GM12878 (cell line): ENCODE results near the gene TSNAX. TPM values are rescaled to one million over a fixed set of nuclear protein-coding genes. Genes with fewer than 3 reads are reported as not detected.

Experiments
- ATAC-seq: fragments of 200-7000 bp; cut with Tn5 transposase; 3 replicates; pipeline ENCODE4 v1.9.1; 2020; ENCODE audit warnings: mild to moderate bottlenecking, moderate library complexity
- BruUV-seq: library from RNA; stranded (reverse); fragments of 400-500 nt; replicated peaks from 2 replicates; lab custom pipeline; 2021; lab: Mats Ljungman, UMichigan
- CTCF ChIA-PET: fragments of 300-600 bp; sonication (Branson Sonifier 250); formaldehyde crosslinking; extraction: SDS; loops from one replicate; lab custom pipeline; 2021; ENCODE audit warnings: inconsistent platforms; lab: Yijun Ruan, JAX
- POLR2A ChIA-PET: fragments of 350-600 bp; formaldehyde crosslinking; extraction: SDS; loops from one replicate; lab custom pipeline; 2021; ENCODE audit warnings: inconsistent platforms; lab: Charles Lee
- RAD21 ChIA-PET: fragments of 300-600 bp; sonication (Branson Sonifier 250); formaldehyde crosslinking; loops from one replicate; lab custom pipeline; 2023; ENCODE audit warnings: antibody characterized with exemption; ENCODE audit not compliant: unreplicated experiment; lab: Charles Lee
- SMC1A ChIA-PET: fragments of 300-600 bp; sonication (Branson Sonifier 250); formaldehyde crosslinking; loops from one replicate; lab custom pipeline; 2023; ENCODE audit not compliant: unreplicated experiment, uncharacterized antibody; lab: Charles Lee
- DNase-seq: peaks from one replicate; pipeline ENCODE4 v3.0.0-alpha.2; 2011; ENCODE audit warnings: low read depth, low spot score
- FAIRE-seq: peaks from 3 replicates; lab custom pipeline; 2011; peaks lifted over from hg19 to GRCh38; lab: Jason Lieb, UNC
- H2AFZ ChIP-seq: 2 replicates; pipeline ENCODE4 v1.6.0; 2011; ENCODE audit warnings: low read depth, low read length, control low read depth; ENCODE audit not compliant: control insufficient read depth
- H3K27ac ChIP-seq: 2 replicates; pipeline ENCODE4 v1.5.1; 2011; ENCODE audit warnings: control low read depth; ENCODE audit not compliant: control insufficient read depth, insufficient read depth
- H3K27me3 ChIP-seq, 2 experiments: replicated peaks in 1 of 2; 2 replicates each; pipeline versions ENCODE4 v1.6.0 to v1.6.1; 2011; ENCODE audit warnings: low read length in 1 of 2; ENCODE audit not compliant: control insufficient read depth in 2 of 2, insufficient read depth in 2 of 2
- H3K36me3 ChIP-seq, 2 experiments: 2 replicates each; pipeline ENCODE4 v1.5.1; 2011; ENCODE audit warnings: low read length in 1 of 2; ENCODE audit not compliant: control insufficient read depth in 2 of 2, insufficient read depth in 2 of 2
- H3K4me1 ChIP-seq: 2 replicates; pipeline ENCODE4 v1.6.1; 2011; ENCODE audit warnings: mild to moderate bottlenecking, low read length, moderate library complexity, mixed read lengths; ENCODE audit not compliant: control insufficient read depth, insufficient read depth
- H3K4me2 ChIP-seq: 2 replicates; pipeline ENCODE4 v1.6.0; 2011; ENCODE audit warnings: control low read depth; ENCODE audit not compliant: control insufficient read depth, insufficient read depth
- H3K4me3 ChIP-seq: fragments of 200-600 bp; sonication (generic); 2 replicates; pipeline ENCODE4 v1.5.1; 2016
- H3K79me2 ChIP-seq: 2 replicates; pipeline ENCODE4 v1.6.0; 2011; ENCODE audit warnings: low read length; ENCODE audit not compliant: control insufficient read depth, insufficient read depth
- H3K9ac ChIP-seq: 2 replicates; pipeline ENCODE4 v1.8.0; 2011; ENCODE audit warnings: low read length, control low read depth, mixed read lengths; ENCODE audit not compliant: control insufficient read depth, insufficient read depth
- H3K9me3 ChIP-seq: replicated peaks from 3 replicates; pipeline ENCODE4 v1.5.1; 2011; ENCODE audit warnings: mild to moderate bottlenecking, low read length; ENCODE audit not compliant: control insufficient read depth, insufficient read depth
- H4K20me1 ChIP-seq: 2 replicates; pipeline ENCODE4 v1.6.0; 2011; ENCODE audit not compliant: control insufficient read depth, insufficient read depth
- BMI1 ChIP-seq: fragments of 450-650 bp; IDR thresholded peaks from 2 replicates; pipeline ENCODE4 v1.6.1; 2016; ENCODE audit warnings: mild to moderate bottlenecking, moderate library complexity, borderline replicate concordance
- CBFB ChIP-seq: IDR thresholded peaks from 2 replicates; pipeline ENCODE4 v1.6.1; 2016; ENCODE audit warnings: antibody characterized with exemption, low read depth
- CREB1 ChIP-seq: IDR thresholded peaks from 2 replicates; pipeline ENCODE4 v1.6.1; 2012; ENCODE audit warnings: low read depth, mild to moderate bottlenecking, inconsistent platforms
- IKZF1 ChIP-seq: fragments of 450-650 bp; conservative IDR thresholded peaks from 2 replicates; pipeline ENCODE4 v1.6.1; 2017; ENCODE audit warnings: antibody characterized with exemption, mild to moderate bottlenecking
- KLF5 ChIP-seq: fragments of 450-650 bp; IDR thresholded peaks from 2 replicates; pipeline ENCODE4 v1.6.1; 2014; ENCODE audit warnings: mild to moderate bottlenecking; ENCODE audit not compliant: partially characterized antibody
- MTA2 ChIP-seq: fragments of 450-650 bp; IDR thresholded peaks from 2 replicates; pipeline ENCODE4 v1.6.1; 2016; ENCODE audit warnings: low read depth, mild to moderate bottlenecking, moderate library complexity
- NFIC ChIP-seq: IDR thresholded peaks from 2 replicates; pipeline ENCODE4 v1.6.1; 2012; ENCODE audit warnings: low read depth, mild to moderate bottlenecking, inconsistent platforms, low read length, moderate library complexity
- RELA ChIP-seq: fragments of 450-650 bp; IDR thresholded peaks from 2 replicates; pipeline ENCODE4 v1.8.0; 2014; ENCODE audit warnings: borderline replicate concordance; ENCODE audit not compliant: partially characterized antibody
- TCF7 ChIP-seq: IDR thresholded peaks from 2 replicates; pipeline ENCODE4 v1.6.1; 2014; ENCODE audit warnings: antibody characterized with exemption, borderline replicate concordance
- YY1 ChIP-seq: IDR thresholded peaks from 2 replicates; pipeline ENCODE4 v1.6.1; 2011; ENCODE audit warnings: low read depth, mild to moderate bottlenecking, low read length
- WGBS: methylation state at CpG from one replicate; pipeline ENCODE4 v1.1.6; 2016; ENCODE audit warnings: low lambda C conversion rate; ENCODE audit not compliant: insufficient replicate concordance, insufficient coverage; ENCODE audit errors: missing lambda C conversion rate; 5-methylcytosine and 5-hydroxymethylcytosine counted together
- in situ Hi-C: fragments of 300-500 bp; cut with MboI; formaldehyde crosslinking; loops from 9 replicates; pipeline ENCODE4 v1.14.3; 2018; ENCODE audit warnings: mixed read lengths
- intact Hi-C: fragments of 100-400 bp; cut with micrococcal nuclease; formaldehyde crosslinking; loops from one replicate; pipeline ENCODE4 v1.14.2; 2022; ENCODE audit not compliant: unreplicated experiment
- polyA plus RNA-seq, 11 experiments: library from polyadenylated mRNA; depleted of rRNA in 4 of 11; unstranded in 6 of 11; stranded (reverse) in 5 of 11; fragments of >200 nt; fragmentation: Nextera tagmentation in 4 of 11; fragmentation: Illumina TruSeq in 1 of 11; extraction: Ambion mirVana in 4 of 11; extraction: Trizol in 1 of 11; gene quantifications; 1 replicate in 1 of 11; 2 replicates in 10 of 11; pipeline versions ENCODE4 v1.2.1 to v1.2.3, GENCODE V29; 2011 to 2016; ENCODE audit warnings: inconsistent platforms in 2 of 11, missing spikeins in 2 of 11, low read depth in 1 of 11
- total RNA-seq, 4 experiments: library from RNA; depleted of rRNA in 3 of 4; stranded (reverse); fragments of >200 nt in 3 of 4; fragmentation: Illumina TruSeq in 1 of 4; extraction: Trizol in 1 of 4; gene quantifications; 2 replicates each; pipeline versions ENCODE4 v1.2.1 to v1.2.3, GENCODE V29; 2013 to 2021
- TF ChIP-seq, protein P1 (sequence below), 3 experiments: IDR thresholded peaks in 2 of 3; conservative IDR thresholded peaks in 1 of 3; 2 replicates each; pipeline ENCODE4 v1.5.1; 2011; ENCODE audit warnings: low read depth in 3 of 3, low read length in 3 of 3, mild to moderate bottlenecking in 3 of 3, control low read depth in 2 of 3, moderate library complexity in 2 of 3, inconsistent platforms in 1 of 3, mixed read lengths in 1 of 3; ENCODE audit not compliant: control insufficient read depth in 2 of 3, insufficient read depth in 1 of 3; ENCODE audit errors: extremely low read depth in 1 of 3
- TF ChIP-seq, protein P2 (sequence below): IDR thresholded peaks from 2 replicates; pipeline ENCODE4 v1.6.1; 2012; ENCODE audit warnings: low read length, inconsistent platforms
- TF ChIP-seq, protein P3 (sequence below): fragments of 450-650 bp; IDR thresholded peaks from 2 replicates; pipeline ENCODE4 v1.6.1; 2018; ENCODE audit warnings: borderline replicate concordance, mild to moderate bottlenecking; ENCODE audit not compliant: partially characterized antibody

TSNAX gene
- total and polyA plus RNA-seq, 10 of the 15 experiments (the other 5 are each of a cell fraction or from before 2014, with no cell fraction given), result 24.8 to 49.7 (median 35.6) TPM

DNA sequence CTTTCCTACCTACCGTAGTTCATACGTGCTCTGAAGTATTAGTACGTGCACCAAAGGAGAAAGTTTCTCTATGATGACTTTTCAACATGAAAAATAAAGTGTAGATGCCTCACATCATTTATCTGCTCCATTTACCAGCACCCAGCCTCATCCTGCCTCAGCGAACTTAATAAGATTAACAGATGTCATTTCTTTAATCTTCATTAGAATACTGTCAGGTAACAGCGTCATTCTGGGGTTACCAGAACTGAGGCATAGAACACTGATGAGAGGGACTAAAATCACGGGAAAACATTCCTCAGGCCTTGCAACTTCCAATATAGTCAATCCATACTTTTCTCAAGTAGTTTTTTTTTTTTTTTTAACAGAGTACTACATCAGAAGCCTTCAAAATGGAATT, 54.9 kb downstream of the TSNAX start:
- BruUV-seq, result no TSS peak
- H3K36me3 ChIP-seq, result no peaks in the 10 kb centered on the region
- RAD21 ChIA-PET, result no interaction called here
- no peak overlapping the region for H3K9ac ChIP-seq
- no peaks in the 10 kb centered on the region for H3K27me3 ChIP-seq
- no peaks in the 10 kb centered on the region for H3K79me2 ChIP-seq
- no peaks in the 10 kb centered on the region for H4K20me1 ChIP-seq
- SMC1A ChIA-PET, result no interaction called here
- no peak overlapping the region for H3K4me3 ChIP-seq
- no peak overlapping the region for H2AFZ ChIP-seq
- CTCF ChIA-PET, result interaction anchor here (1.0 to 1.4 kb wide), 2 partner anchors 17 to 226 kb away, joined by 3 to 4 read pairs; no protein-coding TSS in a partner anchor
- POLR2A ChIA-PET, result no interaction called here
- no peaks in the 10 kb centered on the region for H3K4me1 ChIP-seq
- 64% methylated on average over 6 of the region's 6 CpGs for WGBS
- H3K27ac ChIP-seq, result no peak overlapping the region
- in situ Hi-C loops (no loop called here), intact Hi-C loops (no loop called here)
- ATAC-seq, result no peak
- no peak overlapping the region for H3K4me2 ChIP-seq
- DNase-seq, result no peak
- FAIRE-seq, result no peak
- H3K9me3 ChIP-seq, result no peaks in the 10 kb centered on the region
- TF ChIP-seq TCF7 (no peak), NFIC (no peak), IKZF1 (no peak), MTA2 (no peak), RELA (no peak), CBFB (no peak), CREB1 (no peak), YY1 (no peak), KLF5 (no peak), BMI1 (no peak)
- TF ChIP-seq, protein P1, sequence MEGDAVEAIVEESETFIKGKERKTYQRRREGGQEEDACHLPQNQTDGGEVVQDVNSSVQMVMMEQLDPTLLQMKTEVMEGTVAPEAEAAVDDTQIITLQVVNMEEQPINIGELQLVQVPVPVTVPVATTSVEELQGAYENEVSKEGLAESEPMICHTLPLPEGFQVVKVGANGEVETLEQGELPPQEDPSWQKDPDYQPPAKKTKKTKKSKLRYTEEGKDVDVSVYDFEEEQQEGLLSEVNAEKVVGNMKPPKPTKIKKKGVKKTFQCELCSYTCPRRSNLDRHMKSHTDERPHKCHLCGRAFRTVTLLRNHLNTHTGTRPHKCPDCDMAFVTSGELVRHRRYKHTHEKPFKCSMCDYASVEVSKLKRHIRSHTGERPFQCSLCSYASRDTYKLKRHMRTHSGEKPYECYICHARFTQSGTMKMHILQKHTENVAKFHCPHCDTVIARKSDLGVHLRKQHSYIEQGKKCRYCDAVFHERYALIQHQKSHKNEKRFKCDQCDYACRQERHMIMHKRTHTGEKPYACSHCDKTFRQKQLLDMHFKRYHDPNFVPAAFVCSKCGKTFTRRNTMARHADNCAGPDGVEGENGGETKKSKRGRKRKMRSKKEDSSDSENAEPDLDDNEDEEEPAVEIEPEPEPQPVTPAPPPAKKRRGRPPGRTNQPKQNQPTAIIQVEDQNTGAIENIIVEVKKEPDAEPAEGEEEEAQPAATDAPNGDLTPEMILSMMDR (IDR thresholded peaks at IDR 0.05 in 2 of 3, conservative IDR thresholded peaks at IDR 0.05 in 1 of 3; ENCODE audit: control insufficient read depth in 2 of 3, extremely low read depth in 1 of 3, insufficient read depth in 1 of 3, low read depth in 3 of 3, low read length in 3 of 3), result no peak
- TF ChIP-seq, protein P2, sequence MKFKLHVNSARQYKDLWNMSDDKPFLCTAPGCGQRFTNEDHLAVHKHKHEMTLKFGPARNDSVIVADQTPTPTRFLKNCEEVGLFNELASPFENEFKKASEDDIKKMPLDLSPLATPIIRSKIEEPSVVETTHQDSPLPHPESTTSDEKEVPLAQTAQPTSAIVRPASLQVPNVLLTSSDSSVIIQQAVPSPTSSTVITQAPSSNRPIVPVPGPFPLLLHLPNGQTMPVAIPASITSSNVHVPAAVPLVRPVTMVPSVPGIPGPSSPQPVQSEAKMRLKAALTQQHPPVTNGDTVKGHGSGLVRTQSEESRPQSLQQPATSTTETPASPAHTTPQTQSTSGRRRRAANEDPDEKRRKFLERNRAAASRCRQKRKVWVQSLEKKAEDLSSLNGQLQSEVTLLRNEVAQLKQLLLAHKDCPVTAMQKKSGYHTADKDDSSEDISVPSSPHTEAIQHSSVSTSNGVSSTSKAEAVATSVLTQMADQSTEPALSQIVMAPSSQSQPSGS, result no peak
- TF ChIP-seq, protein P3, sequence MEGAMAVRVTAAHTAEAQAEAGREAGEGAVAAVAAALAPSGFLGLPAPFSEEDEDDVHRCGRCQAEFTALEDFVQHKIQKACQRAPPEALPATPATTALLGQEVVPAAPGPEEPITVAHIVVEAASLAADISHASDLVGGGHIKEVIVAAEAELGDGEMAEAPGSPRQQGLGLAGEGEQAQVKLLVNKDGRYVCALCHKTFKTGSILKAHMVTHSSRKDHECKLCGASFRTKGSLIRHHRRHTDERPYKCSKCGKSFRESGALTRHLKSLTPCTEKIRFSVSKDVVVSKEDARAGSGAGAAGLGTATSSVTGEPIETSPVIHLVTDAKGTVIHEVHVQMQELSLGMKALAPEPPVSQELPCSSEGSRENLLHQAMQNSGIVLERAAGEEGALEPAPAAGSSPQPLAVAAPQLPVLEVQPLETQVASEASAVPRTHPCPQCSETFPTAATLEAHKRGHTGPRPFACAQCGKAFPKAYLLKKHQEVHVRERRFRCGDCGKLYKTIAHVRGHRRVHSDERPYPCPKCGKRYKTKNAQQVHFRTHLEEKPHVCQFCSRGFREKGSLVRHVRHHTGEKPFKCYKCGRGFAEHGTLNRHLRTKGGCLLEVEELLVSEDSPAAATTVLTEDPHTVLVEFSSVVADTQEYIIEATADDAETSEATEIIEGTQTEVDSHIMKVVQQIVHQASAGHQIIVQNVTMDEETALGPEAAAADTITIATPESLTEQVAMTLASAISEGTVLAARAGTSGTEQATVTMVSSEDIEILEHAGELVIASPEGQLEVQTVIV, result no peak
